GM21423 (cell line): Measurements from ENCODE around the gene PEX11G.

Experiments used
- ATAC-seq: cut with Tn5 transposase; IDR thresholded peaks from one replicate; pipeline ENCODE4 v1.9.1; 2021; ENCODE audit warnings: mild to moderate bottlenecking, moderate library complexity; ENCODE audit not compliant: unreplicated experiment

Gene PEX11G

GRCh38 chr19:7488736-7489353 lies at the start of gene PEX11G:
TSS of gene PEX11G (minus strand) at chr19:7489035. CDS start at chr19:7489010, 25 bp downstream.
- ATAC-seq, result no peak

GRCh38 chr19:7535998-7536695 lies 47.3 kb upstream of the PEX11G start:
- no peak for ATAC-seq

- peak; percentile 58 for ATAC-seq
These were observed 46.5 kb upstream of the PEX11G start, which contains the start of gene PNPLA6 for GRCh38 chr19:7535047-7535997. TSS of gene PNPLA6 (plus strand) at chr19:7535717. CDS start at chr19:7535789, 72 bp downstream.

GRCh38 chr19:7534531-7535046 lies 45.8 kb upstream of the PEX11G start:
- no peak for ATAC-seq

- peak; percentile 37 for ATAC-seq
These were observed 45.2 kb upstream of the PEX11G start for GRCh38 chr19:7533925-7534480.

GRCh38 chr19:7533281-7533885 lies 44.5 kb upstream of the PEX11G start:
- no peak for ATAC-seq

GRCh38 chr19:7529610-7530490 lies 41.0 kb upstream of the PEX11G start:
- ATAC-seq, result no peak

GRCh38 chr19:7529246-7529600 lies 40.4 kb upstream of the PEX11G start:
- no peak for ATAC-seq

GRCh38 chr19:7528522-7529245 lies 39.8 kb upstream of the PEX11G start:
- ATAC-seq, result no peak

- no peak for ATAC-seq
These were observed 39.3 kb upstream of the PEX11G start for GRCh38 chr19:7528192-7528519.

- no peak for ATAC-seq
These were observed 38.8 kb upstream of the PEX11G start for GRCh38 chr19:7527516-7528191.

- ATAC-seq, result no peak
These were observed 37.5 kb upstream of the PEX11G start for GRCh38 chr19:7526059-7526929.

- no peak for ATAC-seq
These were observed 36.3 kb upstream of the PEX11G start for GRCh38 chr19:7524992-7525739.

GRCh38 chr19:7524523-7524922 lies 35.7 kb upstream of the PEX11G start:
- ATAC-seq, result no peak

- ATAC-seq, result no peak
These were observed 34.3 kb upstream of the PEX11G start for GRCh38 chr19:7522923-7523667.
